PC-9 (cell line): ENCODE measurements around the gene ASTN2. TPM values are rescaled to one million over a fixed set of nuclear protein-coding genes. Genes with fewer than 3 reads are reported as not detected.

Experiments used
- BruUV-seq: library from RNA; stranded (reverse); fragments of 400-500 nt; replicated peaks from 2 replicates; lab custom pipeline; 2021; lab: Mats Ljungman, UMichigan
- CTCF ChIA-PET: fragments of 300-600 bp; sonication (Branson Sonifier 250); formaldehyde crosslinking; loops from one replicate; lab custom pipeline; 2022; ENCODE audit warnings: antibody characterized with exemption; lab: Charles Lee
- POLR2A ChIA-PET: fragments of 300-600 bp; sonication (Branson Sonifier 250); formaldehyde crosslinking; loops from one replicate; lab custom pipeline; 2022; ENCODE audit warnings: antibody characterized with exemption; ENCODE audit not compliant: unreplicated experiment; lab: Charles Lee
- DNase-seq, 2 experiments: peaks; one replicate each; pipeline versions ENCODE4 v3.0.0 to v3.0.0-alpha.2; 2015 to 2022; ENCODE audit warnings: mixed read lengths in 1 of 2
- H2AFZ ChIP-seq: fragments of 200-600 bp; sonication (generic); 2 replicates; pipeline ENCODE4 v1.8.1; 2017; ENCODE audit warnings: antibody characterized with exemption
- H3F3A ChIP-seq: fragments of 200-600 bp; sonication (generic); 2 replicates; pipeline ENCODE4 v1.8.1; 2017; ENCODE audit warnings: antibody characterized with exemption, mild to moderate bottlenecking, low read depth; ENCODE audit not compliant: insufficient read depth
- H3K27ac ChIP-seq: fragments of 200-600 bp; sonication (generic); 2 replicates; pipeline ENCODE4 v1.6.1; 2016; ENCODE audit warnings: mixed run types
- H3K27me3 ChIP-seq: fragments of 200-600 bp; sonication (generic); 2 replicates; pipeline ENCODE4 v1.6.1; 2016; ENCODE audit warnings: low read depth, mixed run types; ENCODE audit not compliant: insufficient read depth
- H3K36me3 ChIP-seq: fragments of 200-600 bp; sonication (generic); 2 replicates; pipeline ENCODE4 v1.6.1; 2016; ENCODE audit warnings: low read depth, mixed run types
- H3K4me1 ChIP-seq: fragments of 200-600 bp; sonication (generic); replicated peaks from 2 replicates; pipeline ENCODE4 v1.6.1; 2016; ENCODE audit warnings: mixed run types; ENCODE audit not compliant: insufficient read depth
- H3K4me2 ChIP-seq: fragments of 200-600 bp; sonication (generic); 2 replicates; pipeline ENCODE4 v1.6.1; 2017; ENCODE audit warnings: mixed run types
- H3K4me3 ChIP-seq: fragments of 200-600 bp; sonication (generic); 2 replicates; pipeline ENCODE4 v1.6.1; 2016; ENCODE audit warnings: mixed run types
- H3K79me2 ChIP-seq: fragments of 200-600 bp; sonication (generic); 2 replicates; pipeline ENCODE4 v1.6.1; 2017; ENCODE audit warnings: low read depth, mixed run types
- H3K9me2 ChIP-seq: fragments of 200-600 bp; sonication (generic); 2 replicates; pipeline ENCODE4 v1.8.1; 2017; ENCODE audit warnings: mild to moderate bottlenecking; ENCODE audit not compliant: insufficient read depth
- H3K9me3 ChIP-seq: fragments of 200-600 bp; sonication (generic); 2 replicates; pipeline ENCODE4 v1.8.1; 2016; ENCODE audit warnings: low read depth; ENCODE audit not compliant: insufficient read depth
- H4K20me1 ChIP-seq: fragments of 200-600 bp; sonication (generic); 2 replicates; pipeline ENCODE4 v1.8.1; 2017; ENCODE audit not compliant: insufficient read depth
- CTCF ChIP-seq: fragments of 200-600 bp; sonication (generic); conservative IDR thresholded peaks from 2 replicates; pipeline ENCODE4 v1.6.1; 2017; ENCODE audit warnings: mixed run types, antibody characterized with exemption, mild to moderate bottlenecking, moderate library complexity
- EZH2 ChIP-seq: fragments of 200-600 bp; sonication (generic); IDR thresholded peaks from 2 replicates; pipeline ENCODE4 v1.8.0; 2017; ENCODE audit warnings: antibody characterized with exemption, low read depth
- intact Hi-C: fragments of 100-400 bp; cut with micrococcal nuclease; formaldehyde crosslinking; loops from one replicate; pipeline ENCODE4 v1.10.0; 2022; ENCODE audit not compliant: unreplicated experiment
- total RNA-seq: library from RNA; stranded (reverse); gene quantifications from 2 replicates; pipeline ENCODE4 v1.2.3, GENCODE V29; 2021

Gene ASTN2
- total RNA-seq, 1 experiment from 2014 or later: 6.2 TPM

- intact Hi-C loops: no loop called here
- TF ChIP-seq CTCF (no peak), EZH2 (no peak)
- Histone ChIP-seq H3K36me3 (no peaks in the 10 kb centered on the region), H3F3A (no peaks in the 10 kb centered on the region), H3K4me3 (no peak overlapping the region), H3K9me2 (no peaks in the 10 kb centered on the region), H3K4me1 (no peaks in the 10 kb centered on the region), H3K79me2 (no peaks in the 10 kb centered on the region), H2AFZ (no peak overlapping the region), H3K9me3 (no peaks in the 10 kb centered on the region), H3K27me3 (no peaks in the 10 kb centered on the region), H3K4me2 (no peak overlapping the region), H3K27ac (no peak overlapping the region), H4K20me1 (no peaks in the 10 kb centered on the region)
- ChIA-PET POLR2A (no interaction called here), CTCF (no interaction called here)
- no TSS peak for BruUV-seq
- no peak for DNase-seq
Measured at GRCh38 chr9:116406469-116406868, 1008.4 kb downstream of the ASTN2 start.

DNA sequence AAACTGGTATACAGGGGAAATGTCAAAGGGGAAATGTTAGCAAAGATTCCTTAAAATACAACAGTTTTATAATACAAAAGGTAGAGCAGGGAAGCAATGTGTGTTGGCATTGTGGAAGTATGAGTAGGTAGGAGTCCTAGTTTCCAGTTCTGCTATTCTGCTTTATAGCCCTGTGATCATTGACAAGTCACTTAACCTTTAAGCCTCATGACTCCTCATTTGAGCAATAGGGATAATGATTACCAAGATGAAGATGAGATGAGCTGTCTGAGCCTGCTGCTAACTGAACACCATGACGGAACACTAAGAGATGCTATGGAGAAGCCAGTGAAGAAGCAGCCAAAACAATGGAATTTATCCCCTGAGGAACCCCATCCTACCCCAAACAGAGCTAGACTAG is 1009.5 kb downstream of the ASTN2 start:
- intact Hi-C loops: no loop called here
- Histone ChIP-seq H3K4me2 (no peak overlapping the region), H3K79me2 (no peaks in the 10 kb centered on the region), H3K9me3 (no peaks in the 10 kb centered on the region), H3K27ac (no peak overlapping the region), H3K9me2 (no peaks in the 10 kb centered on the region), H4K20me1 (no peaks in the 10 kb centered on the region), H3K4me1 (no peaks in the 10 kb centered on the region), H2AFZ (no peak overlapping the region), H3F3A (no peaks in the 10 kb centered on the region), H3K27me3 (no peaks in the 10 kb centered on the region), H3K36me3 (no peaks in the 10 kb centered on the region), H3K4me3 (no peak overlapping the region)
- DNase-seq: no peak
- no peak for TF ChIP-seq CTCF
- TF ChIP-seq EZH2: no peak
- BruUV-seq: no TSS peak
- ChIA-PET CTCF (no interaction called here), POLR2A (no interaction called here)

- Histone ChIP-seq H3K9me3 (no peaks in the 10 kb centered on the region), H3K4me2 (no peak overlapping the region), H3K36me3 (no peaks in the 10 kb centered on the region), H3K4me3 (no peak overlapping the region), H3K27me3 (no peaks in the 10 kb centered on the region), H3F3A (no peaks in the 10 kb centered on the region), H3K27ac (no peak overlapping the region), H4K20me1 (no peaks in the 10 kb centered on the region), H2AFZ (no peak overlapping the region), H3K4me1 (no peaks in the 10 kb centered on the region), H3K9me2 (no peaks in the 10 kb centered on the region), H3K79me2 (no peaks in the 10 kb centered on the region)
- POLR2A ChIA-PET: no interaction called here
- DNase-seq: no peak
- intact Hi-C loops: no loop called here
- CTCF ChIA-PET: no interaction called here
- no TSS peak for BruUV-seq
- TF ChIP-seq CTCF (no peak), EZH2 (no peak)
Measured at GRCh38 chr9:116404228-116404627, 1010.6 kb downstream of the ASTN2 start.
